NCI-H446 treated with DMSO at 0.1 percent for 48 hours (cell line): ENCODE data around the gene BOLA1.
A peak's percentile ranks its signal among the peaks of the same experiment; 100 is the strongest.
"Not testable (repeated sequence)": the region's sequence is repeated elsewhere in the genome, so short reads cannot be mapped to it uniquely, and the experiment has no call there.

Source experiments
- DNase-seq: peaks from one replicate; lab custom pipeline; 2025; lab: John Stamatoyannopoulos, UW

Gene BOLA1, protein sequence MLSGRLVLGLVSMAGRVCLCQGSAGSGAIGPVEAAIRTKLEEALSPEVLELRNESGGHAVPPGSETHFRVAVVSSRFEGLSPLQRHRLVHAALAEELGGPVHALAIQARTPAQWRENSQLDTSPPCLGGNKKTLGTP

GRCh38 chr1:149899460-149900284 lies at the start of gene BOLA1:
Gene BOLA1 (plus strand): TSS chr1:149899568. CDS start chr1:149900060, 492 bp downstream.
- peak; percentile 81 for DNase-seq

GRCh38 chr1:149849947-149850360 lies 49.4 kb upstream of the BOLA1 start:
- DNase-seq = no peak

GRCh38 chr1:149850732-149851345 lies 48.5 kb upstream of the BOLA1 start:
- DNase-seq = not testable (repeated sequence)

GRCh38 chr1:149851585-149852213 lies 47.7 kb upstream of the BOLA1 start:
- DNase-seq = not testable (repeated sequence)

DNA sequence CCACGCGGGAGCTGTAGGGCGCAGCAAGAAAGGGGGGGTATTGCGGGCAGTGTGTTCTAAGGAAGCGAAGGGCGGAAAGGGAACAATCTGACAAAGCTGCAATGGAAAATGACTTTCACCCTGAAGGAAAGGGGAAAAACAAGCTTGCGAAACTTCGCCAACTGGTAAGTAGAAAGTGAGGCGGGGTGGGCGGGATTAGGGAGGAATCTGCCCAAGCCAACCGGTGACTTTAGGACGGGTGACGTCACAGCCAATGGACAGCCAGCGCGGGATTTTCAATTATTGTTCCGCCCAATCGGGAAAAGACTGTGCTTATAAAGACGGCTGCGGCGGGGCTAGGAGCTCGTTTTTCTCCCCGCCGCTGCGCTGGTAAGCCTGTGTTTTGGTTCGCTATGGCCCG lies 47.1 kb upstream of the BOLA1 start:
- not testable (repeated sequence) for DNase-seq

GRCh38 chr1:149860271-149860670 lies 39.1 kb upstream of the BOLA1 start:
- not testable (repeated sequence) for DNase-seq

DNA sequence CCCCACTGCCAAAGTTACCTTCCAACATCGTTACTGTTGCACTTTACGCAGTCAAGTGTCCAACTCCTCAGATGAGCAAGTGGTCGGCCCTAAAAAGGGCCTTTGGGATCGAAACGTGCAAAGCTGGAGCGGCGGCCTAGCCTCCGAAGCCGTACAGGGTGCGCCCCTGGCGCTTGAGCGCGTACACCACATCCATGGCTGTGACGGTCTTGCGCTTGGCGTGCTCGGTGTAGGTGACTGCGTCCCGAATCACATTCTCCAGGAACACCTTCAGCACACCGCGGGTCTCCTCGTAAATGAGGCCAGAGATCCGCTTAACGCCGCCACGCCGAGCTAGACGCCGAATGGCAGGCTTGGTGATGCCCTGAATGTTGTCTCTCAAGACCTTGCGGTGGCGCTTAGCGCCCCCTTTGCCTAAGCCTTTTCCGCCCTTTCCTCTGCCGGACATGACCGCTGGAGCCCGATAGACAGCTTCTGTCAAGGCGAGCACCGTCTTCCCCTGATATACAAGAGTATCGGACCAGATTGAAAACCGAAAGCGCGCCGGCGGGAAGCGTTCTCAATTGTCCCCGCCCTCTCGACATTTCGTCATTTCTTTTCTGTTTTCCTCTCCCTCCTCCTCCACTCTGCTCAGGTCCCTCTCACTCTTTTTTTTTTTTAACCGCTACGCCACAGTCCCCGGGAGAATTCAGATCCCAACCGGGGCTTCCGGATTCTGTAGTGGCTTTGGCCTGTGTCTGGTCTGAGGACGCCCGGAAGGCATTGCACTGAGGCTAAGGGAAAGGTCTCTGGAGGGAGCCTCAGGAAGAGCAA lies 38.5 kb upstream of the BOLA1 start:
- DNase-seq = not testable (repeated sequence)

- not testable (repeated sequence) for DNase-seq
Measured at GRCh38 chr1:149861497-149862054, 37.8 kb upstream of the BOLA1 start.

DNA sequence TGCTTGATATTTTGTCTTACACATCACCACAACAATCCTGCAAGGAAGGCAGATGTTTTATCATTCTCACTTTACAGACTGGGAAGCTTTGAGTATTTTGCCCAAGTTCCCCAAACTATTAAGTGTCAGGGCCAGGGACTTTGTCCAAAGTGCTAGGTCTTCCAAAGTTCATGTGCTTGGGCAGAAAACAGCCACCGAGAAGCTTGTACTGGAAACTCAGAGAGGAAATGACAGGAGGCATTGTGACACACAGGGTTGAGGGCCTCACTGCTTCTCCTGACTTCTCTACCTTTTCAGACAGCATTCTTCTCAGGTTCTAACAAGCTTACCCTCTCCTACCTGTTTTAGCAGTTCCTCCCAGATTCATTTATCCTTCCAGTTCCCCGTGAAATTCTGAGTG lies 32.5 kb upstream of the BOLA1 start:
- DNase-seq = not testable (repeated sequence)

DNA sequence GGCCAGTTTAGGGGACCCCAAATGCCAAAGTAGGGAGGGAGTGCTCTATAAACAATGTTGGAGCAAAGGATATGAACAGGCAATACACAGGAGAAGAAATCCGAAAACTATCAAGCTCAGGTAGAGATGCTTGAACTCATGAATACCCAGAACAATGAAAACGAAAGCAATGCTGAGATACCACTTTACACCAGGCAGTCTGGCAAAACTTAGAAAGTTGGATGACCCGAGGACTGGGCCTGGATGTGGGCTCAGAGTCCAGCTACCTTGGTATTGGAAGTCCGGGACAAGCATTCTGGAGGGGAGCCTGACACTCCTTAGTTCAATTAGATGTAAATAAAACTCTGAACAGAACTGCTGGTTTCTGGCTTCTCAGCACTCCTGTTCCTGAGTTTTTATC lies 26.3 kb upstream of the BOLA1 start:
- DNase-seq = not testable (repeated sequence)

DNA sequence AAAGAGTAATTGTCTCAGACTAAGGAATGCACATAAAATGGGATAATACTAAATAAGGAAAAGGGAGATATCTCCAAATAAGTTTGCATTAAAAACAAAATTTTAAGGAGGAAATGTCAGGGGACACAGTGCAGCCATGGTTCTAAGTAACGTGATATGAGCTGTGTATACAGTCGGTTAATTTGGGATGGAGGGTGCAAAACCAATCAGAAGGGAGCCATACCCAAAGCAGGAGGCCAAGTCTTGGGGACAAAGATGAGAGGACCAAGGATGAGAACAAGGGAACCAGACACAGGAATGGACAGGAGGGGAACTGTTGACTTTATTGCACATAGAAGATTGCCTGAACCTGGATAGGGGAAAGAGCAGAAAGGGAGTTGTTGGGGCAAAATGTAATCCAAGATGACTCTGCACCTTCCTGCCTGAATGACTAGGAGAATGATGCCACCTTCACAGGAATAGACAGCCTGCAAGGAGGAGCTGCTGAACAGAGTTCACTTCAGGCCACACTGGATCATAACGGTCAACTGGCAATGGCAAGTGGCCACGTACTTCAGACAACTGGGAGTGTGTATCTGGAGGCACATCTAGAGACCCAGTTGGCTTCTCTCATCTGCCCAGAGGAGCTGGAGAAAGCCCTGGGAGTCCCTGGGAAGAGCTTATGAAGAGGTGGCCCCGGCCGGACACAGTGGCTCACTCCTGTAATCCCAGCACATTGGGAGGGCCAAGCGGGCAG lies 22.0 kb upstream of the BOLA1 start:
- DNase-seq = no peak

DNA sequence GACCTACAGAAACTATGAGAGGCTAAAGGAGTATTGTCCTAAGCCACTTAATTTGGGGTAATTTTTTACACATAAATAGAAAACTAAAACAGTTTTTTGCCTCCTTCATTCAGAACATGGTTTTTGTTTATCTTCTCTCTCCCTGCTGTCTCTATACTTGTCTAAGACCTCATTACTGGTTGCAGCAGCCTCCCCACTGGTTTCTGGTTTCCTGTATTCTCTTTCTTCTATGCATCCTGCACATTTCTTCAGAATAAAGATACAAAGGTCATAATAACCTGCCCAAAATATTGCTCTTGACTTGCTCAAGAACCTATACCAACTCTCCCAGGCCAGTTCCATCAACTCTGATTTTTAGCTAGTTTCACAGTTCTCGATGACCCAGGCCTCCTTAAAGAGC lies 19.8 kb upstream of the BOLA1 start:
- no peak for DNase-seq

DNA sequence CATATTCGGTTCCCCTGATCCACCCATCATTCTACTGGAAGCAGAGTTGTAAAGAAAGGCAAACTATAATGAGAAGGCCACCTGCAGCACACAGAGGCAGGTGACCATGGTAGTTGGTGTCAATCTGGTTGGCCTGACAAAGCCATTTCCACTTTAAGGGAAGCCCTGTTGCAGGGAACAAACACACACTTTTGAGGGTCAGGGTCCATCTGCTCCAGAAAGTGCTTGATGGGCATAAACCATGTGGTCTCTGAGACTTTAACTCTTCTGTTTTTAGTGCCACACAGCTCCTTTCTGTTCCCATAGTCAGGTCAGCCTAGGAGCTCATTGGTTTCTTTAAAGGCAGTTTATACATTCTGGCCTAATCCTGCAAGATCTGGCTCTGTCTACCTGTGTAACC lies 17.5 kb upstream of the BOLA1 start:
- no peak for DNase-seq

- DNase-seq = no peak
Measured at GRCh38 chr1:149883598-149884247, 15.6 kb upstream of the BOLA1 start.

- peak; percentile 82 for DNase-seq
Measured at GRCh38 chr1:149884433-149885338, 14.7 kb upstream of the BOLA1 start.

GRCh38 chr1:149885339-149886120 lies 13.8 kb upstream of the BOLA1 start:
- DNase-seq = peak; percentile 92

- DNase-seq = not testable (repeated sequence)
Measured at GRCh38 chr1:149886121-149886395, 13.3 kb upstream of the BOLA1 start.

GRCh38 chr1:149886396-149887195 lies 12.8 kb upstream of the BOLA1 start:
- peak; percentile 100 for DNase-seq
